HG03039 (cell line): ENCODE results near the gene GET4.

Experiments used
- ATAC-seq: cut with Tn5 transposase; IDR thresholded peaks from one replicate; pipeline ENCODE4 v1.9.1; 2021; ENCODE audit warnings: mild to moderate bottlenecking, moderate library complexity; ENCODE audit not compliant: unreplicated experiment

GET4 gene

GRCh38 chr7:885261-885892 lies 9.0 kb downstream of the GET4 start:
- no peak for ATAC-seq

DNA sequence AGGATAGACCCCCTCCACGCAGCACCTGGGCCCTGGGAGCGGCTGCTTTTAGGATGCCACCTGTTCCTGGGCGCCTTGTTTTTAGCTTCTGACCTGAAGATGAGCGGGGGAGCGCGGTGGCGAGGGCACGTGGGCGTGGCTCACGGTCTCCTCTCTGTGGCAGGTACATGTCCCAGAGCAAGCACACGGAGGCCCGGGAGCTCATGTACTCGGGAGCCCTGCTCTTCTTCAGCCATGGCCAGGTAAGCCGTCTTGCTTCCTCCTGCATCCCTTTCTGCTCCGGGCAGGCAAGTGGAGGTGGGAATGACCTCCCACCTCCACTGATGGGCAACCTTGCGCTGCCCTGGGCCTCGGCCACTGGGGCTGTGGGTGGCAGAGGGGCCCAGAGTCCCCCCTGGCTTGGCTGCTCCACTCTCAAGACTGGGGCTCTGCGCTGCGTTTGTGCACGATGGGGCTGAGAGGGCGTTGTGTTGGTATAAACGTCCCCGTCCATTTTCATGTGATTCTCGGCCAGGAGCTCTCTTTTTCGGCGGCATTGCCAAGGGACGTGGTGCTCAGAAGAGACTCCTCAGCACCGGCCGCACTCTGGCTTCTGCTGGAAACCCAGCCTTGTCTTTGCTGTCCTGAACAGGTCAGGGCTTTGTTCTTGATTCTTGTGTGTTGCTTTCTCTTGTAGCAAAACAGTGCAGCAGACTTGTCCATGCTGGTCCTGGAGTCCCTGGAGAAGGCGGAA lies 9.7 kb downstream of the GET4 start:
- no peak for ATAC-seq

GRCh38 chr7:886626-887487 lies 10.5 kb downstream of the GET4 start:
- no peak for ATAC-seq

GRCh38 chr7:887488-887820 lies 11.1 kb downstream of the GET4 start:
- no peak for ATAC-seq

- no peak for ATAC-seq
Observed at GRCh38 chr7:888081-889024, 12.0 kb downstream of the GET4 start.

DNA sequence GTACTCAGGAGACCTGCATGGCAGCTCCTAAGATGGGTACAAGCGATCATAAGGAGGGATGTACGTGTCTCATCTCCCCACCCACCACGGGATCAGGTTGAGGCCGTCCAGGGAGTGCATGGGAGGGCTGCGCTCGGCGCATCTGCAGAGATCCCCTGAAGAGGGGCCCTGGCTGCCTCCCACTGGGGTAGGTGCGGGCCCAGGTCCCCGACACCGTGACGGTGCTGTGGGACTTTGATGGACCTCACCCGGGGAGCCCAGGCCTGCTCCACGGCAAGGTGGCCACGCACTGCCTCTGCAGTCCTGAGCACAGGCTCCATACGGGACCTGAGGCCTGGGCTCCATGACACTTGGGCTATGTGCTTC lies 12.7 kb downstream of the GET4 start:
- ATAC-seq, result no peak

DNA sequence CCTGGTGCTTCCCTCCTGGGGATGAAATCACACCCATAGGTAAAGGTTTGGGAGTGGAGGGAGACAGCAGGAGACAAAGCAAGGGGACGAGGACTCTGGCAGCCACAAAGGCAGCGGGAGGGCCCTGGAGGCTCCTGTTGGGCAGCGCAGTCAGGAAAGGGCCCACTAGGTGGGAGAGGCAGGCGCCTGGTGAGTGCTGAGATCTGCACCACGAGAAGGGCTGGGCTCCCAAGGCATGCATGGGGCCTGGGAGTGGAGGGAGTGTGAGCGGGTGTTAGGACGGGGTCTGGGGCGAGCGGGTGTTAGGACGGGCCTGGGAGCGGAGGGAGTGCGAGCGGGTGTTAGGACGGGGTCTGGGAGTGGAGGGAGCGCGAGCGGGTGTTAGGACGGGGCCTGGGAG lies 13.0 kb downstream of the GET4 start:
- ATAC-seq, result no peak

DNA sequence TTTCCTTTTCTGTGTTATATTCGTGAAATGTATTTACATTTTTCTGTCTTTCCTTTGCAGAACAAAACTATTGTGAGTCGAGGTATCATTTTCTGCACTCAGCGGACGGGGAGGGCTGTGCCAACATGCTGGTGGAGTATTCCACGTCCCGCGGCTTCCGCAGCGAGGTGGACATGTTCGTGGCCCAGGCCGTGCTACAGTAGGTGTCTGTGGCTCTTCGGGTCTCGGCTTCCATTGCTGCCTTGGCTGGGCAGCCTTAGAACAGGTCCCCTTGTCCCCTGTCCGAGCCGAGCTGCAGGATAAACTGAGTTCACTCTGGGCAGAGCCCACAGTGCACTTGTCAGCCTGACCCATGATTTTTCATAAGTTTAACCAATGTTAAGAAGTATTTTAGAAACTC lies 14.5 kb downstream of the GET4 start:
- no peak for ATAC-seq

DNA sequence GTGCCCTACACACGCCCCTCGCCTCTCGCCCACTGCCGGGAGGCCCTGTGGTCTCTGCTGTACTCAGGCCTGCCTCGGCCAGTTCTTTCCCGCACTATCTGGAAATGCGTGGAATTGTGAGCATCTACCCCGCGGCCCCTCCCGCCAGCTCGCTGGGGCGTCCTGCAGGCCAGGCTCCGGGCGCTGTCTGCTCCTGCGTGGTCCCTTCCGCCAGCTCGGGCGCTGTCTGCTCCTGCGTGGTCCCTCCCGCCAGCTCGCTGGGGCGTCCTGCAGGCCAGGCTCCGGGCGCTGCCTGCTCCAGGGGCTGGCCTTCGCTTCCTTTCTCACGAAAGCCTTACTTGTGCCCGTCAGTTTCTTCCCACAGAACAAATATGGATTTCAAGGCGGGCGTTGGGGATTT lies 14.9 kb downstream of the GET4 start:
- no peak for ATAC-seq

DNA sequence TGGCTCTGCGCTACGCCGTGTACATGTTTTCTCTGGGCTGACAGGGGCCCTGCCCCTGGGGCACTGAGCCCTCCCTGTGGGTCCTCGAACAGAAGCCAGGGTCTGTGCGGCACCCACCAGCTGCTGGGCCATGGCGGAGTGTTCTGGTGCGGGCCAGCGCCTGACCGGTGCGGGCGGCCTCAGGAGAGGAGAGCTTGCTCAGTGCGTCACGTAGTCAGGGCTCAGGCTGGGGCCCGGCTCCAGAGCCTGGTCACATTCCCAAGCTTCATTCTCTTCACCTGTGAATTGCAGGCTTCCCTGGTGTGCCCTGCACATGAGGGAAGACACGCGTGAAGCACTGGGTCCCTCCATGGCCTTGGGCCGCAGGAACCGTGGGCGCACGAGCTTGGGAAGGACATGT lies 15.5 kb downstream of the GET4 start:
- ATAC-seq, result no peak

DNA sequence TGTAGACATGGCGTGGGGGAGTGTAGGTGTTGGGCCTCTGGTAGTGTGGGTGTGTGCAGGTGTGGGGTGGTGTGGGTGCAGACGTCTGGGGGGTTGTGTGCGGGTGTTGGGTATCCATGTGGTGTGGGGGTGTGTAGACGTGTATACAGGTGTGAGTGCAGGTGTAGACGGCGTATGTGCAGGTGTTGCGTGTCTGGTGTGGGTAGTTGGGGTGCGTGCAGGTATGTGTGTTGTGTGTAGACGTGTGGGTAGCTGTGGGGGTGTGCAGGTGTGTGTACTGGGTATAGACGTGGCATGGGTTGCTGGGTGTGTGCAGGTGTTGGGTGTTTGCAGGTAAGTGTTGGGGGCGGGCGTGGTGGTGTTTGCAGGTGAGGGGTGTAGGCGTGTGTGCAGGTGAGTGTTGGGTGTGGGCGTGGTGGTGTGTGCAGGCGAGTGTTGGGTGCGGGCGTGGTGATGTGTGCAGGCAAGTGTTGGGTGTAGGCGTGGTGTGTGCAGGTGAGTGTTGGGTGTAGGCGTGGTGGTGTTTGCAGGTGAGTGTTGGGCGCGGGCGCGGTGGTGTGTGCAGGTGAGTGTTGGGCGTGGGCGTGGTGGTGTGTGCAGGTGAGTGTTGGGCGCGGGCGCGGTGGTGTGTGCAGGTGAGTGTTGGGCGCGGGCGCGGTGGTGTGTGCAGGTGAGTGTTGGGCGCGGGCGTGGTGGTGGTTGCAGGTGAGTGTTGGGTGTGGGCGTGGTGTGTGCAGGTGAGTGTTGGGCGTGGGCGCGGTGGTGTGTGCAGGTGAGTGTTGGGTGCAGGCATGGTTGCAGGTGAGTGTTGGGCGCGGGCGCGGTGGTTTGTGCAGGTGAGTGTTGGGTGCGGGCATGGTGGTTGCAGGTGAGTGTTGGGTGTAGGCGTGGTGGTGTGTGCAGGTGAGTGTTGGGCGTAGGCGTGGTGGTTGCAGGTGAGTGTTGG lies 16.6 kb downstream of the GET4 start:
- no peak for ATAC-seq

- no peak for ATAC-seq
Observed at GRCh38 chr7:893686-894085, 17.3 kb downstream of the GET4 start.

GRCh38 chr7:894164-894867 lies 18.0 kb downstream of the GET4 start:
- no peak for ATAC-seq

DNA sequence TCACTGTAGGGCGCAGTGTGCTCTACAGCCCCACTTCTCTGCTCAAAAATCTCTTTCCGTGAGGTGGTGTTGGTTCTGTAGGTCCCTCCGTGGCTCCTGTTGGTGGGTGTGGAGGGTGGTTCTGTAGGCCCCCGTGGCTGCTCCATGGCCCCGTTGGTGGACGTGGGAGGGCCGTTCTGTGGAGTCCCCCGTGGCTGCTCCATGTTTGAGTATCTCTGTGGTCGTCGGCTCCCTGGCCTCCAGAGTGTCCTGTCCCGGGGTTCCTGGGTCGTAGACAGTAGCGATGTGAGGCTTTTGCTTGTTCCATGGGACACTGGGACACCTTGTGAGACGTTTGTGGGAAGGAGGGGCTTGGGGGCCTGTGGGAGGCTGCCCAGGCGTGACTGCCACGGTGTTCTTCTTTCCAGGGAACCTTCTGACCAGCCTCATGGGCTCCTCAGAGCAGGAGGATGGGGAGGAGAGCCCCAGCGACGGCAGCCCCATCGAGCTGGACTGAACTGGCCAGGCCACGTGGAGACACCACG lies 18.6 kb downstream of the GET4 start:
- no peak for ATAC-seq

DNA sequence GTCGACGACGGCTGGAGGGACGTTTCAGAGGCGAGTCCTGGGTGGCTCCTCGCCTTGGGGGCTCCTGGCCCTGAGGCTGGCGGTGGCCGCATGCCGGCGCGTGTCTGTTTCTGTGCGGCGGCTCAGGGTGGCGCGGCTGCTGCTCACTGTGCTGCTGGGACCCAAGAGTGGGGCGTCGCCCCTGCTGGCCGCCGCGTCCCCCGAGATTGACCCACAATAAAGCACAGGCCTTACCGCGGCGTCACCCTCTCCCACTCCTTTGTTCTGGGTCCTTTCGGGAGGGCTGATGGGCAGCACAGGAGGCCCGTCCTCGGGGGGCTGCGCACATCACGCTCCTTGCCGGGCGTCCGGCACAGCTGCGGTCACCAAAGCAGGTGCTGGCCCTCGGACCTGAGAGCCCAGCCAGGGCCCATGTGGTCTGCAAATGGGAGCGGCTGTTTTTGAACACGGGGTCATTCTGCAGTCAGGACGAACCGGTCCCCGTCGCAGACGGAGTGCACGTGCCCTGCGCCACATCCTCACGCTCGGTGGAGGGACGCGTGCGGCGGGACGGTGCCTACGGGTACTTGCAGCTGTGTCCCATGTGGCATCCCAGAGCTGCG lies 19.2 kb downstream of the GET4 start:
- ATAC-seq, result no peak

- ATAC-seq, result no peak
Observed at GRCh38 chr7:896346-897075, 20.2 kb downstream of the GET4 start.

DNA sequence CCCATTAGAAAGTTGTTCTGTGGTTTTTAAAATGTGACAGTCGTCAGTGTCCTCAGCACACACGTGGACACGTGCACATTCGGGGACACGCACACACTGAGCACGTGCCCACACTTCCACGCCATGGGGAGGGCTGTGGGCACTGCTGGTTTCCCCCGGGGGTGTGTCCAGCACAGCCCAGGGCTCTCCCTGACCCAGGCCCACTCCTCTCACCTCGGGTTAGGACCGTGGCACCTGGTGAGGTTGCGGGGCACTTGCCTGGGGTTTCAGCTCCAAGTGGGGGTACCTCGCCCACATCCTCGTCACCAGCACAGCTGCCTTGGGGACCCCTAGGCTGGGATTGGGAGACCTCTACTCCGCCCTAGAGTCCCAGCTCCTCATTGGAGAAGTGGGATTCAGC lies 20.7 kb downstream of the GET4 start:
- ATAC-seq, result no peak

GRCh38 chr7:897771-898376 lies 21.5 kb downstream of the GET4 start:
- no peak for ATAC-seq
